ENCODE measurements around the gene MLH1.

MLH1 gene

DNA sequence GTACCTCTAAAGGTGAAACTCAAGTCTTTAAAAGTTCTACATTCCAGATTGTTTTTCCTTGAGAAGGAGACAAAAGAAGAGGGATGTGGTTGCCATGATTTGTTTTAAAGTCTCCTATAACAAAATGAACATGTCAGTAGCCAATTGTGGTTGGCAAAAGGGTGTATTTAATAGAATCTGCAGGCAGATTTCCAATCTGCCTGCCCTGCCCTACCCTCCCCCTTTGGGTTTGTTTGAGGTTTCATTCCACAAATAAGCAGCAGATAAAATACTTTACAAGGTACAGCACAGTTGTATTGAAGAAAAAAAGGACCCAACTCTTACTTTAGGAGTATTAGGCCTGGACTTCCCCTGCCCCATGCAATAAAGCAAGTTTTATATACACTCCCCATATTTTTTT lies 59.5 kb downstream of the MLH1 start:
- Histone ChIP-seq H2BK15ac (ENCODE audit: low read length) (no peak overlapping the region), H3K18ac (ENCODE audit: low read length) (no peak overlapping the region), H3K27ac (replicated peaks; ENCODE audit: low read length) (no peak overlapping the region), H2BK12ac (ENCODE audit: low read length) (no peak overlapping the region), H3K9me3 (replicated peaks in 1 of 2; ENCODE audit: control insufficient read depth in 2 of 2, insufficient read depth in 1 of 2, low read depth in 1 of 2, low read length in 2 of 2) (no peaks in the 10 kb centered on the region), H2AK5ac (ENCODE audit: low read depth, low read length) (no peak overlapping the region), H2BK120ac (ENCODE audit: low read depth, low read length) (no peak overlapping the region), H3K4ac (ENCODE audit: low read length) (no peak overlapping the region), H3K79me1 (ENCODE audit: low read depth, low read length) (no peaks in the 10 kb centered on the region), H3K4me1 (ENCODE audit: control insufficient read depth in 2 of 2, insufficient read depth in 1 of 2, low read depth in 1 of 2, low read length in 2 of 2) (no peaks in the 10 kb centered on the region), H3K4me2 (ENCODE audit: insufficient read depth, low read length, poor library complexity, severe bottlenecking) (no peak overlapping the region), H4K91ac (ENCODE audit: low read depth, low read length, poor library complexity) (no peak overlapping the region), H3K36me3 (replicated peaks in 1 of 2; ENCODE audit: control insufficient read depth in 2 of 2, insufficient read depth in 2 of 2, low read length in 2 of 2) (peaks cover 22 to 96% of the 10 kb centered on the region in 2 donors), H3K4me3 (ENCODE audit: low read length in 2 of 2) (no peak overlapping the region), H3K9ac (ENCODE audit: low read depth, low read length, poor library complexity) (no peak overlapping the region), H2BK5ac (ENCODE audit: low read length) (no peak overlapping the region), H4K8ac (ENCODE audit: low read depth, low read length) (no peak overlapping the region), H3K27me3 (ENCODE audit: control insufficient read depth in 3 of 3, insufficient read depth in 3 of 3, low read depth in 1 of 3, low read length in 3 of 3) (no peaks in the 10 kb centered on the region), H3K23ac (ENCODE audit: low read depth, low read length, poor library complexity) (no peak overlapping the region), H3K14ac (ENCODE audit: low read length) (no peak overlapping the region), H2AFZ (ENCODE audit: low read length) (no peak overlapping the region)
- DNase-seq (ENCODE audit: low spot score): no peak

DNA sequence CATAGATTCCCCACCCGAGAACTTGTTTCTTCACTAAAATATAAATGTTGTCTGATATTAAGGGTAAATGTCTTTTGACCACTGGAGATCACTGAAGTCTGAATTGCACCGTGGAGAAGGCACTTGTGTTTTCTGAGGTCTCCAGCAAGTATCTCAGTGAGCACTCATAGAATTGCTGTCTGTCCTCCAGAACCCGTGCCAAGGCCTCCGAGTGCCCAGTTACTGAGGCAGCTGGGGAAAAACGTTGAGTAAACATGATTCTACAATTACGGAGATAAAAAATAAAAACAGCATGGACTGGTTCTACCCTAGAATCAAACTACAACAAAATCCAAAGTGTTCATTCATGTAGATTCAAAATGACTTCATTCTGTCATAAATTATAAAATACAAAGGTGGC lies 60.0 kb downstream of the MLH1 start:
- Histone ChIP-seq H3K9ac (ENCODE audit: low read depth, low read length, poor library complexity) (no peak overlapping the region), H4K8ac (ENCODE audit: low read depth, low read length) (no peak overlapping the region), H2AFZ (ENCODE audit: low read length) (no peak overlapping the region), H2BK15ac (ENCODE audit: low read length) (no peak overlapping the region), H2BK12ac (ENCODE audit: low read length) (no peak overlapping the region), H3K9me3 (replicated peaks in 1 of 2; ENCODE audit: control insufficient read depth in 2 of 2, insufficient read depth in 1 of 2, low read depth in 1 of 2, low read length in 2 of 2) (no peaks in the 10 kb centered on the region), H3K27me3 (ENCODE audit: control insufficient read depth in 3 of 3, insufficient read depth in 3 of 3, low read depth in 1 of 3, low read length in 3 of 3) (no peaks in the 10 kb centered on the region), H3K4ac (ENCODE audit: low read length) (no peak overlapping the region), H3K4me3 (ENCODE audit: low read length in 2 of 2) (no peak overlapping the region), H2BK120ac (ENCODE audit: low read depth, low read length) (no peak overlapping the region), H2AK5ac (ENCODE audit: low read depth, low read length) (no peak overlapping the region), H3K4me1 (ENCODE audit: control insufficient read depth in 2 of 2, insufficient read depth in 1 of 2, low read depth in 1 of 2, low read length in 2 of 2) (no peaks in the 10 kb centered on the region), H4K91ac (ENCODE audit: low read depth, low read length, poor library complexity) (no peak overlapping the region), H2BK5ac (ENCODE audit: low read length) (no peak overlapping the region), H3K14ac (ENCODE audit: low read length) (no peak overlapping the region), H3K36me3 (replicated peaks in 1 of 2; ENCODE audit: control insufficient read depth in 2 of 2, insufficient read depth in 2 of 2, low read length in 2 of 2) (peaks cover 21 to 96% of the 10 kb centered on the region in 2 donors), H3K23ac (ENCODE audit: low read depth, low read length, poor library complexity) (no peak overlapping the region), H3K18ac (ENCODE audit: low read length) (no peak overlapping the region), H3K4me2 (ENCODE audit: insufficient read depth, low read length, poor library complexity, severe bottlenecking) (no peak overlapping the region), H3K79me1 (ENCODE audit: low read depth, low read length) (no peaks in the 10 kb centered on the region), H3K27ac (replicated peaks; ENCODE audit: low read length) (no peak overlapping the region)
- no peak for DNase-seq (ENCODE audit: low spot score)
- no CpG with 5 or more reads among the region's 6 CpGs for WGBS, 2 donors (ENCODE audit: extremely low coverage in 2 of 2, insufficient read length in 2 of 2, insufficient replicate concordance in 1 of 2)

GRCh38 chr3:37053753-37054152 lies 60.4 kb downstream of the MLH1 start:
- H3K18ac ChIP-seq (ENCODE audit: low read length): no peak overlapping the region
- H2BK12ac ChIP-seq (ENCODE audit: low read length): no peak overlapping the region
- H3K4ac ChIP-seq (ENCODE audit: low read length): no peak overlapping the region
- no peak overlapping the region for H4K91ac ChIP-seq (ENCODE audit: low read depth, low read length, poor library complexity)
- no peak overlapping the region for H4K8ac ChIP-seq (ENCODE audit: low read depth, low read length)
- no peak overlapping the region for H2BK120ac ChIP-seq (ENCODE audit: low read depth, low read length)
- no peak overlapping the region for H2BK5ac ChIP-seq (ENCODE audit: low read length)
- DNase-seq (ENCODE audit: low spot score): no peak
- H3K27me3 ChIP-seq (ENCODE audit: control insufficient read depth in 3 of 3, insufficient read depth in 3 of 3, low read depth in 1 of 3, low read length in 3 of 3): no peaks in the 10 kb centered on the region
- no peaks in the 10 kb centered on the region for H3K9me3 ChIP-seq (replicated peaks in 1 of 2; ENCODE audit: control insufficient read depth in 2 of 2, insufficient read depth in 1 of 2, low read depth in 1 of 2, low read length in 2 of 2)
- H3K27ac ChIP-seq (replicated peaks; ENCODE audit: low read length): no peak overlapping the region
- H2AFZ ChIP-seq (ENCODE audit: low read length): no peak overlapping the region
- no peaks in the 10 kb centered on the region for H3K79me1 ChIP-seq (ENCODE audit: low read depth, low read length)
- peaks cover 20 to 96% of the 10 kb centered on the region in 2 donors for H3K36me3 ChIP-seq (replicated peaks in 1 of 2; ENCODE audit: control insufficient read depth in 2 of 2, insufficient read depth in 2 of 2, low read length in 2 of 2)
- no peaks in the 10 kb centered on the region for H3K4me1 ChIP-seq (ENCODE audit: control insufficient read depth in 2 of 2, insufficient read depth in 1 of 2, low read depth in 1 of 2, low read length in 2 of 2)
- no CpG with 5 or more reads among the region's 2 CpGs for WGBS, 2 donors (ENCODE audit: extremely low coverage in 2 of 2, insufficient read length in 2 of 2, insufficient replicate concordance in 1 of 2)
- no peak overlapping the region for H2AK5ac ChIP-seq (ENCODE audit: low read depth, low read length)
- no peak overlapping the region for H2BK15ac ChIP-seq (ENCODE audit: low read length)
- no peak overlapping the region for H3K23ac ChIP-seq (ENCODE audit: low read depth, low read length, poor library complexity)
- H3K4me2 ChIP-seq (ENCODE audit: insufficient read depth, low read length, poor library complexity, severe bottlenecking): peak overlapping the region; percentile 14
- no peak overlapping the region for H3K14ac ChIP-seq (ENCODE audit: low read length)
- H3K9ac ChIP-seq (ENCODE audit: low read depth, low read length, poor library complexity): no peak overlapping the region
- no peak overlapping the region for H3K4me3 ChIP-seq (ENCODE audit: low read length in 2 of 2)

- no peak overlapping the region for H3K9ac ChIP-seq (ENCODE audit: low read depth, low read length, poor library complexity)
- H3K4me3 ChIP-seq (ENCODE audit: low read length in 2 of 2): no peak overlapping the region
- H3K4ac ChIP-seq (ENCODE audit: low read length): no peak overlapping the region
- no peak overlapping the region for H3K27ac ChIP-seq (replicated peaks; ENCODE audit: low read length)
- no peak overlapping the region for H2AFZ ChIP-seq (ENCODE audit: low read length)
- H2BK15ac ChIP-seq (ENCODE audit: low read length): no peak overlapping the region
- no CpG with 5 or more reads among the region's 3 CpGs for WGBS, 2 donors (ENCODE audit: extremely low coverage in 2 of 2, insufficient read length in 2 of 2, insufficient replicate concordance in 1 of 2)
- H3K18ac ChIP-seq (ENCODE audit: low read length): no peak overlapping the region
- no peak for DNase-seq (ENCODE audit: low spot score)
- H2BK120ac ChIP-seq (ENCODE audit: low read depth, low read length): no peak overlapping the region
- no peak overlapping the region for H3K4me2 ChIP-seq (ENCODE audit: insufficient read depth, low read length, poor library complexity, severe bottlenecking)
- H4K91ac ChIP-seq (ENCODE audit: low read depth, low read length, poor library complexity): no peak overlapping the region
- H2AK5ac ChIP-seq (ENCODE audit: low read depth, low read length): no peak overlapping the region
- H3K4me1 ChIP-seq (ENCODE audit: control insufficient read depth in 2 of 2, insufficient read depth in 1 of 2, low read depth in 1 of 2, low read length in 2 of 2): no peaks in the 10 kb centered on the region
- H2BK5ac ChIP-seq (ENCODE audit: low read length): no peak overlapping the region
- H3K14ac ChIP-seq (ENCODE audit: low read length): no peak overlapping the region
- H3K27me3 ChIP-seq (ENCODE audit: control insufficient read depth in 3 of 3, insufficient read depth in 3 of 3, low read depth in 1 of 3, low read length in 3 of 3): no peaks in the 10 kb centered on the region
- H3K23ac ChIP-seq (ENCODE audit: low read depth, low read length, poor library complexity): no peak overlapping the region
- H3K79me1 ChIP-seq (ENCODE audit: low read depth, low read length): no peaks in the 10 kb centered on the region
- no peaks in the 10 kb centered on the region for H3K9me3 ChIP-seq (replicated peaks in 1 of 2; ENCODE audit: control insufficient read depth in 2 of 2, insufficient read depth in 1 of 2, low read depth in 1 of 2, low read length in 2 of 2)
- peaks cover 21 to 95% of the 10 kb centered on the region in 2 donors for H3K36me3 ChIP-seq (replicated peaks in 1 of 2; ENCODE audit: control insufficient read depth in 2 of 2, insufficient read depth in 2 of 2, low read length in 2 of 2)
- no peak overlapping the region for H4K8ac ChIP-seq (ENCODE audit: low read depth, low read length)
- H2BK12ac ChIP-seq (ENCODE audit: low read length): no peak overlapping the region
Measured at GRCh38 chr3:37054370-37054769, 61.1 kb downstream of the MLH1 start.

Data from neuronal stem cell (in vitro differentiated cells).